Mammary epithelial cell (primary cell): ENCODE data around the gene RASA4B.
"Not testable (repeated sequence)": the region's sequence is repeated elsewhere in the genome, so short reads cannot be mapped to it uniquely, and the experiment has no call there.

ENCODE experiments used
- CTCF ChIP-seq, 2 donors: IDR thresholded peaks in 1 of 2; conservative IDR thresholded peaks in 1 of 2; 2 replicates each; pipeline ENCODE4 v1.5.1; 2011 to 2012; ENCODE audit warnings: inconsistent platforms in 2 of 2, low read length in 2 of 2, mild to moderate bottlenecking in 2 of 2, control low read depth in 1 of 2, low read depth in 1 of 2; ENCODE audit not compliant: insufficient read depth in 1 of 2; ENCODE audit errors: extremely low read depth in 1 of 2
- EZH2 ChIP-seq: IDR thresholded peaks from 2 replicates; pipeline ENCODE4 v1.6.1; 2012; ENCODE audit warnings: low read length, inconsistent platforms, borderline replicate concordance

GRCh38 chr7:102550808-102551422 is 33.3 kb upstream of the RASA4B start, which contains the start of gene SPDYE2:
- TF ChIP-seq CTCF (conservative IDR thresholded peaks at IDR 0.05 in 1 of 2, IDR thresholded peaks at IDR 0.05 in 1 of 2; ENCODE audit: extremely low read depth in 1 of 2, insufficient read depth in 1 of 2, low read depth in 1 of 2, low read length in 2 of 2); EZH2: not testable (repeated sequence)
